Right lobe of liver (tissue), 6 donors: Measurements from ENCODE around the gene HSPG2. TPM values are rescaled to one million over a fixed set of nuclear protein-coding genes. Genes with fewer than 3 reads are reported as not detected.

Experiments
- ATAC-seq, 4 donors: fragments of 200-7000 bp; cut with Tn5 transposase; one replicate each; pipeline ENCODE4 v1.9.1; 2020; ENCODE audit warnings: mild to moderate bottlenecking in 4 of 4, moderate library complexity in 4 of 4
- DNase-seq, 3 donors: peaks; one replicate each; pipeline ENCODE4 v3.0.0-alpha.2; 2020
- H3K27ac ChIP-seq, 3 donors: fragments of 200-600 bp; one replicate each; pipeline ENCODE4 v1.8.0; 2022
- H3K27me3 ChIP-seq, 2 donors: fragments of 200-600 bp; one replicate each; pipeline ENCODE4 v1.8.0; 2022
- H3K36me3 ChIP-seq, 4 donors: fragments of 200-600 bp; sonication (generic) in 1 of 4; one replicate each; pipeline versions ENCODE4 v1.5.1 to v1.8.0; 2017 to 2022; ENCODE audit warnings: control low read depth in 1 of 4
- H3K4me1 ChIP-seq, 4 donors: fragments of 200-600 bp; sonication (generic) in 1 of 4; one replicate each; pipeline versions ENCODE4 v1.5.1 to v1.8.0; 2017 to 2022; ENCODE audit warnings: control low read depth in 1 of 4
- H3K4me3 ChIP-seq, 3 donors: fragments of 200-600 bp; one replicate each; pipeline ENCODE4 v1.8.0; 2022
- H3K9me3 ChIP-seq, 4 donors: fragments of 200-600 bp; sonication (generic) in 1 of 4; one replicate each; pipeline versions ENCODE4 v1.5.1 to v1.8.0; 2017 to 2022; ENCODE audit warnings: control low read depth in 1 of 4
- POLR2A ChIP-seq: fragments of 450-650 bp; IDR thresholded peaks from one replicate; pipeline ENCODE4 v1.6.1; 2017; ENCODE audit warnings: antibody characterized with exemption, mild to moderate bottlenecking
- WGBS: methylation state at CpG from one replicate; pipeline ENCODE4 v1.1.6; 2018; ENCODE audit warnings: low coverage, low lambda C conversion rate; ENCODE audit not compliant: insufficient coverage; ENCODE audit errors: missing lambda C conversion rate; 5-methylcytosine and 5-hydroxymethylcytosine counted together
- intact Hi-C, 2 donors: fragments of 100-400 bp; cut with DNase I; formaldehyde crosslinking; loops; one replicate each; pipeline versions ENCODE4 v1.11.2 to v1.14.1; 2022
- total RNA-seq, 6 experiments: library from RNA; depleted of rRNA in 2 of 6; stranded (reverse); fragments of >200 nt in 2 of 6; fragmentation: NEBNext Ultra II Directional in 3 of 6; extraction: Animal tissue kit (Norgen Biotek cat#: 25700) in 3 of 6; gene quantifications; one replicate each; pipeline versions ENCODE4 v1.1.0 to v1.2.4, GENCODE V29; 2016 to 2023
- TF ChIP-seq, protein P1 (sequence below), 4 donors: fragments of 200-600 bp in 3 of 4; fragments of 450-650 bp in 1 of 4; IDR thresholded peaks; one replicate each; pipeline versions ENCODE4 v1.5.1 to v1.8.0; 2016 to 2022; ENCODE audit warnings: antibody characterized with exemption in 4 of 4, mild to moderate bottlenecking in 2 of 4
- donor health status: DM: no; HTN: yes; CAD: no.
- donor health status: DM: no; HTN: no; CAD: no.
- donor health status: DM: no; HTN: no; CAD: no.
- donor health status: DM: no; HTN: yes; CAD: no.
- donor health status: DM: no; HTN: yes; CAD: no.

Gene HSPG2
- total RNA-seq, 6 experiments from 2014 or later, result 31.3 to 90.9 (median 43.7) TPM

DNA sequence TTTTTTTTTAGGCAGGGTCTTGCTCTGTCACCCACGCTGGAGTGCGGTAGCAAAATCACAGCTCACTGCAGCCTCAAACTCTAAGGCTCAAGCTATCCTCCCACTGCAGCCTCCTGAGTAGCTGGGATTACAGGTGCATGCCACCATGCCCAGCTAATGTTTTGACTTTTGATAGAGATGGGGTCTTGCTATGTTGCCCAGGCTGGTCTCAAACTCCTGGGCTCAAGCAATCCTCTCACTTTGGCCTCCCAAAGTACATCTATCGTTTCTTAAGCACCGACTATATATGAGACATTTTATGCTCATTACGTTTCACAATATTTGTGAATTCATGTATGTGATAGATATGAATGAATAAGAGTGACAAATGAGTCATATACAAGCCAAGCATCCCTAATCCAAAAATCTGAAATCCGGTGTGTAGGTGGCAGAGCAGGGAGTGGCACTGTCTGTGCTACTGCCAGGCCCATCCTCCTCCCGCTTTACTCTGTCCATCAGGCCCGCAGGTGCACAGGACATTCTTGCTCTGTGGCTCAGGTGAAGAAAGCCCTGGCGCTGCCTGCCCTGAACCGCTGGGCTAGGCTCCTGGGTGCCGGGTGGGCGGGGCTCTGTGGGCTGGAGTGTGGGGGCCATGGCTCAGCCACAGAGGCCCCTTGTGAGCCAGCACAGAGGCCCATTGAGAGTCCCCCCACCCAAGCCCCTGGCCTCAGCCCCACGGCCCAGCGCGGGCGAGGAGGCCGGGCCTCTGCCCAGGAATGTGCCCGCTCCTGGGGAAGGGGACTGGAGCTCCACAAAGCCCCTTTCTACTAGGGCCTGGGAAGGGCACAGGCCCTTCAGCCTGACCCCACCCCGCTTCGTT, 45.3 kb downstream of the HSPG2 start:
- DNase-seq (peak in 2 of 3 donors; percentile 40 to 47), ATAC-seq (no peak)
- H3K27ac ChIP-seq, result no peak overlapping the region
- H3K9me3 ChIP-seq, result no peaks in the 10 kb centered on the region
- H3K27me3 ChIP-seq, result no peaks in the 10 kb centered on the region
- no peak overlapping the region for H3K4me3 ChIP-seq
- TF ChIP-seq, protein P1, sequence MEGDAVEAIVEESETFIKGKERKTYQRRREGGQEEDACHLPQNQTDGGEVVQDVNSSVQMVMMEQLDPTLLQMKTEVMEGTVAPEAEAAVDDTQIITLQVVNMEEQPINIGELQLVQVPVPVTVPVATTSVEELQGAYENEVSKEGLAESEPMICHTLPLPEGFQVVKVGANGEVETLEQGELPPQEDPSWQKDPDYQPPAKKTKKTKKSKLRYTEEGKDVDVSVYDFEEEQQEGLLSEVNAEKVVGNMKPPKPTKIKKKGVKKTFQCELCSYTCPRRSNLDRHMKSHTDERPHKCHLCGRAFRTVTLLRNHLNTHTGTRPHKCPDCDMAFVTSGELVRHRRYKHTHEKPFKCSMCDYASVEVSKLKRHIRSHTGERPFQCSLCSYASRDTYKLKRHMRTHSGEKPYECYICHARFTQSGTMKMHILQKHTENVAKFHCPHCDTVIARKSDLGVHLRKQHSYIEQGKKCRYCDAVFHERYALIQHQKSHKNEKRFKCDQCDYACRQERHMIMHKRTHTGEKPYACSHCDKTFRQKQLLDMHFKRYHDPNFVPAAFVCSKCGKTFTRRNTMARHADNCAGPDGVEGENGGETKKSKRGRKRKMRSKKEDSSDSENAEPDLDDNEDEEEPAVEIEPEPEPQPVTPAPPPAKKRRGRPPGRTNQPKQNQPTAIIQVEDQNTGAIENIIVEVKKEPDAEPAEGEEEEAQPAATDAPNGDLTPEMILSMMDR (IDR thresholded peaks at IDR 0.05), result no peak
- no peak for TF ChIP-seq POLR2A
- no peaks in the 10 kb centered on the region for H3K36me3 ChIP-seq
- WGBS, result 80% methylated on average over 7 of the region's 20 CpGs
- H3K4me1 ChIP-seq, result no peaks in the 10 kb centered on the region
- intact Hi-C loops, result no loop called here

DNA sequence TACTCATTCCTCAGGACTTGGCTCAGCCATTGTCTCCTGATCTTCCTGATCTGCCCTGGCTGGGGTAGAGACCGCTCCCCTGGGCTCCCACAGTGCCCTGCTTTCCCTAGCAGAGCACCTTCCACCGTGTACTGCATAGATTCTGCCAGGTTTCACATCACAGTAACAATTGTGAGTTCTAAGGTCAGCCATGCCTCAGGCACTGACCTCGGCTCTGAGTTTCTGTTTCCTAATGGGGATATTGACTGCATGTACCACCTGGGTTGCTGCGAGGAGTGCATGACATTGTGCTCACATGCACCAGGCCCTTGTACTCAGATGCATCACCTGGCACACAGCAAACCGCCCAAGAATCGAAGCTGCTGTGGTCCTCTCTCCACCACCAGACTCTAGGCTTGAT, 46.0 kb downstream of the HSPG2 start:
- H3K4me1 ChIP-seq, result no peaks in the 10 kb centered on the region
- H3K27me3 ChIP-seq, result no peaks in the 10 kb centered on the region
- no peaks in the 10 kb centered on the region for H3K36me3 ChIP-seq
- TF ChIP-seq, protein P1 (IDR thresholded peaks at IDR 0.05), result no peak
- no peak for TF ChIP-seq POLR2A
- WGBS, result no CpG with 5 or more reads among the region's 6 CpGs
- H3K27ac ChIP-seq, result no peak overlapping the region
- no peaks in the 10 kb centered on the region for H3K9me3 ChIP-seq
- intact Hi-C loops, result no loop called here
- DNase-seq (no peak), ATAC-seq (no peak)
- H3K4me3 ChIP-seq, result no peak overlapping the region

DNA sequence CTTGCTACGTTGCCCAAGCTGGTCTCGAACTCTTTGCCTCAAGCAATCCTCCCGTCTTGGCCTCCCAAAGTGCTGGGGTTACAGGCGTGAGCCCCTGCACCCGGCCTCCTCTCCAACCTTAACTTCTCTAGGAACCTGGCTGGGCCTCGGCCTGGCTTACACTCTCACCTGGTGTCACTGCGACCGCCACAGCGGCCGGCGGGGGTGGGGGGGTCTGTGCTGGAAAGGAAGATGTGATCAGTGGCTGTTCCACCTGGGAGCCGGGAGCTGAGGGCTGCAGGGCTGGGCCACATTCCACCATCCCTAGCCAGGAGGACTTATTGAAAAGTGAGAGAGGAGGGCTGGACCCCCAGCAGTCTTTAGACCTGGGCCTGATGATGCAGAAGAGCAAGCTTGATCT, 48.6 kb downstream of the HSPG2 start:
- H3K27ac ChIP-seq, result no peak overlapping the region
- no peaks in the 10 kb centered on the region for H3K36me3 ChIP-seq
- WGBS, result 87% methylated on average over 6 of the region's 12 CpGs
- no peaks in the 10 kb centered on the region for H3K4me1 ChIP-seq
- intact Hi-C loops, result no loop called here
- H3K4me3 ChIP-seq, result no peak overlapping the region
- TF ChIP-seq, protein P1 (IDR thresholded peaks at IDR 0.05), result no peak
- TF ChIP-seq POLR2A, result no peak
- H3K27me3 ChIP-seq, result no peaks in the 10 kb centered on the region
- no peaks in the 10 kb centered on the region for H3K9me3 ChIP-seq
- ATAC-seq (no peak), DNase-seq (peak in 1 of 3 donors; percentile 38)

DNA sequence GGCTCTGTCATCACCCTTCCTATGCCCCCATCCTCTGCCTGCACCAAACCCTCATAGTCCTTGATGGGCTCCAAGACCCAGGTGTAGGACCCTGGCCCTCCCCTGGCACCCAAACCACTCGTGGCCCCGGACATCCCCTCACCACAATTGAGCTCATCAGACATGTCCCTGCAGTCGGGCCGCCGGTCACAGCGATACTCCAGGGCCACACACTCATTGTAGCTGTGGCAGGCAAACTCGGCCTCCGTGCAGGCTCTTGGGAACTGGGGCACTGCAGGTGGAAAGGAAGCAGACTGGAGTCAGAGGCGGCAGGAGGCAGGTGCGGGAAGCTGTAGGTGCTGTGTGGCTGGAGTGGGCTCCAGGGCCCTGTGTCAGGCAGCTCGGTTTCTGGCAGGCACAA, 49.3 kb downstream of the HSPG2 start:
- H3K27me3 ChIP-seq, result no peaks in the 10 kb centered on the region
- intact Hi-C loops, result no loop called here
- no peak overlapping the region for H3K4me3 ChIP-seq
- TF ChIP-seq, protein P1 (IDR thresholded peaks at IDR 0.05), result no peak
- no peak for TF ChIP-seq POLR2A
- no peak overlapping the region for H3K27ac ChIP-seq
- ATAC-seq (no peak), DNase-seq (peak in 1 of 3 donors; percentile 40)
- H3K36me3 ChIP-seq, result no peaks in the 10 kb centered on the region
- 87% methylated on average over 5 of the region's 11 CpGs for WGBS
- no peaks in the 10 kb centered on the region for H3K9me3 ChIP-seq
- H3K4me1 ChIP-seq, result no peaks in the 10 kb centered on the region
